Keratinocyte (primary cell): Measurements from ENCODE around the gene BRINP3. TPM values are rescaled to one million over a fixed set of nuclear protein-coding genes. Genes with fewer than 3 reads are reported as not detected.

Experiments used
- DNase-seq: peaks from one replicate; pipeline ENCODE4 v3.0.0-alpha.2; 2011; ENCODE audit warnings: low read depth, missing footprints, low spot score
- FAIRE-seq: peaks from 2 replicates; lab custom pipeline; 2011; peaks lifted over from hg19 to GRCh38; lab: Jason Lieb, UNC
- H2AFZ ChIP-seq: 2 replicates; pipeline ENCODE4 v1.6.0; 2012; ENCODE audit warnings: low read length, control low read depth, inconsistent platforms; ENCODE audit not compliant: control insufficient read depth
- H3K27ac ChIP-seq: 2 replicates; pipeline ENCODE4 v1.5.1; 2011; ENCODE audit warnings: low read length; ENCODE audit not compliant: control insufficient read depth, insufficient read depth
- H3K27me3 ChIP-seq: 3 replicates; pipeline ENCODE4 v1.6.0; 2011; ENCODE audit warnings: low read length; ENCODE audit not compliant: control insufficient read depth, insufficient read depth; ENCODE audit errors: extremely low read depth
- H3K36me3 ChIP-seq, 2 experiments: 2 replicates in 1 of 2; 3 replicates in 1 of 2; pipeline ENCODE4 v1.5.1; 2011; ENCODE audit warnings: low read length in 2 of 2, mild to moderate bottlenecking in 1 of 2; ENCODE audit not compliant: control insufficient read depth in 2 of 2, insufficient read depth in 2 of 2; ENCODE audit errors: extremely low read depth in 1 of 2
- H3K4me1 ChIP-seq: 3 replicates; pipeline ENCODE4 v1.5.1; 2011; ENCODE audit warnings: low read length; ENCODE audit not compliant: control insufficient read depth, insufficient read depth; ENCODE audit errors: extremely low read depth
- H3K4me2 ChIP-seq: 3 replicates; pipeline ENCODE4 v1.6.0; 2011; ENCODE audit warnings: low read depth, low read length; ENCODE audit not compliant: control insufficient read depth, insufficient read depth; ENCODE audit errors: extremely low read depth
- H3K4me3 ChIP-seq, 3 experiments: fragments of 200-600 bp in 1 of 3; sonication (generic) in 1 of 3; 2 replicates in 2 of 3; 3 replicates in 1 of 3; pipeline ENCODE4 v1.5.1; 2011 to 2016; ENCODE audit warnings: low read length in 3 of 3, mild to moderate bottlenecking in 3 of 3, control low read depth in 2 of 3, inconsistent platforms in 1 of 3, low read depth in 1 of 3, mixed read lengths in 1 of 3, mixed run types in 1 of 3, moderate library complexity in 1 of 3; ENCODE audit not compliant: control insufficient read depth in 2 of 3, insufficient read depth in 2 of 3; ENCODE audit errors: extremely low read depth in 1 of 3
- H3K79me2 ChIP-seq: 2 replicates; pipeline ENCODE4 v1.6.0; 2012; ENCODE audit warnings: low read length; ENCODE audit not compliant: control insufficient read depth, insufficient read depth
- H3K9ac ChIP-seq: 3 replicates; pipeline ENCODE4 v1.6.0; 2011; ENCODE audit warnings: low read length; ENCODE audit not compliant: control insufficient read depth, insufficient read depth; ENCODE audit errors: extremely low read depth
- H3K9me1 ChIP-seq: 3 replicates; pipeline ENCODE4 v1.6.0; 2011; ENCODE audit warnings: low read length; ENCODE audit not compliant: control insufficient read depth, insufficient read depth; ENCODE audit errors: extremely low read depth
- H3K9me3 ChIP-seq: 2 replicates; pipeline ENCODE4 v1.5.1; 2012; ENCODE audit warnings: low read depth, low read length; ENCODE audit not compliant: control insufficient read depth
- H4K20me1 ChIP-seq: 3 replicates; pipeline ENCODE4 v1.6.0; 2011; ENCODE audit warnings: low read length; ENCODE audit not compliant: control insufficient read depth, insufficient read depth; ENCODE audit errors: extremely low read depth
- EZH2 ChIP-seq: IDR thresholded peaks from one replicate; pipeline ENCODE4 v1.6.1; 2012; ENCODE audit warnings: inconsistent platforms, mild to moderate bottlenecking, low read length, moderate library complexity
- dilution Hi-C: fragments of 300-500 bp; cut with MboI; formaldehyde crosslinking; loops from one replicate; pipeline ENCODE4 v1.7.0; 2020; ENCODE audit warnings: low sequenced_read_pairs; ENCODE audit not compliant: extremely low pct_ligation_motif_present
- polyA plus RNA-seq, 5 experiments: library from polyadenylated mRNA; depleted of rRNA in 3 of 5; stranded (reverse) in 3 of 5; stranded (forward) in 1 of 5; unstranded in 1 of 5; fragments of >200 nt; gene quantifications; 1 replicate in 1 of 5; 2 replicates in 3 of 5; 3 replicates in 1 of 5; pipeline versions ENCODE4 v1.2.1 to v1.2.3, GENCODE V29; 2011 to 2012; ENCODE audit warnings: missing spikeins in 2 of 5, low read depth in 1 of 5, low replicate concordance in 1 of 5
- TF ChIP-seq, protein P1 (sequence below), 3 experiments: IDR thresholded peaks in 1 of 3; conservative IDR thresholded peaks in 1 of 3; optimal IDR thresholded peaks in 1 of 3; 2 replicates in 2 of 3; 3 replicates in 1 of 3; pipeline versions ENCODE3 to v1.5.1; 2011; ENCODE audit warnings: low read length in 3 of 3, mild to moderate bottlenecking in 3 of 3, moderate library complexity in 2 of 3, control low read depth in 1 of 3, inconsistent platforms in 1 of 3; ENCODE audit not compliant: insufficient read depth in 2 of 3; ENCODE audit errors: extremely low read depth in 1 of 3

BRINP3 gene
- polyA plus RNA-seq, 1 donor (not counting 4 experiments of a cell fraction or from before 2014, with no cell fraction given), result not detected

- H3K9me1 ChIP-seq, result no peaks in the 10 kb centered on the region
- H3K79me2 ChIP-seq, result no peaks in the 10 kb centered on the region
- no peaks in the 10 kb centered on the region for H3K4me1 ChIP-seq
- no peaks in the 10 kb centered on the region for H3K9me3 ChIP-seq
- no peak for FAIRE-seq
- H3K27ac ChIP-seq, result no peak overlapping the region
- H3K27me3 ChIP-seq, result no peaks in the 10 kb centered on the region
- DNase-seq, result no peak
- no peaks in the 10 kb centered on the region for H3K36me3 ChIP-seq
- H2AFZ ChIP-seq, result no peak overlapping the region
- TF ChIP-seq EZH2, result no peak
- TF ChIP-seq, protein P1, sequence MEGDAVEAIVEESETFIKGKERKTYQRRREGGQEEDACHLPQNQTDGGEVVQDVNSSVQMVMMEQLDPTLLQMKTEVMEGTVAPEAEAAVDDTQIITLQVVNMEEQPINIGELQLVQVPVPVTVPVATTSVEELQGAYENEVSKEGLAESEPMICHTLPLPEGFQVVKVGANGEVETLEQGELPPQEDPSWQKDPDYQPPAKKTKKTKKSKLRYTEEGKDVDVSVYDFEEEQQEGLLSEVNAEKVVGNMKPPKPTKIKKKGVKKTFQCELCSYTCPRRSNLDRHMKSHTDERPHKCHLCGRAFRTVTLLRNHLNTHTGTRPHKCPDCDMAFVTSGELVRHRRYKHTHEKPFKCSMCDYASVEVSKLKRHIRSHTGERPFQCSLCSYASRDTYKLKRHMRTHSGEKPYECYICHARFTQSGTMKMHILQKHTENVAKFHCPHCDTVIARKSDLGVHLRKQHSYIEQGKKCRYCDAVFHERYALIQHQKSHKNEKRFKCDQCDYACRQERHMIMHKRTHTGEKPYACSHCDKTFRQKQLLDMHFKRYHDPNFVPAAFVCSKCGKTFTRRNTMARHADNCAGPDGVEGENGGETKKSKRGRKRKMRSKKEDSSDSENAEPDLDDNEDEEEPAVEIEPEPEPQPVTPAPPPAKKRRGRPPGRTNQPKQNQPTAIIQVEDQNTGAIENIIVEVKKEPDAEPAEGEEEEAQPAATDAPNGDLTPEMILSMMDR (optimal IDR thresholded peaks at IDR 0.05 in 1 of 3, IDR thresholded peaks at IDR 0.05 in 1 of 3, conservative IDR thresholded peaks at IDR 0.05 in 1 of 3; ENCODE audit: extremely low read depth in 1 of 3, insufficient read depth in 2 of 3, low read length in 3 of 3), result no peak
- dilution Hi-C loops, result no loop called here
- no peaks in the 10 kb centered on the region for H4K20me1 ChIP-seq
- no peak overlapping the region for H3K9ac ChIP-seq
- no peak overlapping the region for H3K4me3 ChIP-seq
- no peak overlapping the region for H3K4me2 ChIP-seq
Observed at GRCh38 chr1:190196020-190196419, 281.6 kb downstream of the BRINP3 start.

GRCh38 chr1:190193508-190194115 is 284.1 kb downstream of the BRINP3 start:
- Histone ChIP-seq H3K27me3 (no peaks in the 10 kb centered on the region), H2AFZ (no peak overlapping the region), H3K79me2 (no peaks in the 10 kb centered on the region), H3K9ac (no peak overlapping the region), H3K36me3 (no peaks in the 10 kb centered on the region), H3K4me3 (no peak overlapping the region), H3K4me1 (no peaks in the 10 kb centered on the region), H3K9me1 (no peaks in the 10 kb centered on the region), H3K9me3 (no peaks in the 10 kb centered on the region), H3K4me2 (no peak overlapping the region), H3K27ac (no peak overlapping the region), H4K20me1 (no peaks in the 10 kb centered on the region)
- dilution Hi-C loops, result no loop called here
- FAIRE-seq (no peak), DNase-seq (no peak)
- no peak for TF ChIP-seq EZH2
- TF ChIP-seq, protein P1 (optimal IDR thresholded peaks at IDR 0.05 in 1 of 3, IDR thresholded peaks at IDR 0.05 in 1 of 3, conservative IDR thresholded peaks at IDR 0.05 in 1 of 3; ENCODE audit: extremely low read depth in 1 of 3, insufficient read depth in 2 of 3, low read length in 3 of 3), result no peak
